ENCODE results near the gene GARRE1. TPM values are rescaled to one million over a fixed set of nuclear protein-coding genes. Genes with fewer than 3 reads are reported as not detected.
A peak's percentile ranks its signal among the peaks of the same experiment; 100 is the strongest.

GARRE1 gene
- total RNA-seq, 1 experiment from 2014 or later = 6.1 TPM

DNA sequence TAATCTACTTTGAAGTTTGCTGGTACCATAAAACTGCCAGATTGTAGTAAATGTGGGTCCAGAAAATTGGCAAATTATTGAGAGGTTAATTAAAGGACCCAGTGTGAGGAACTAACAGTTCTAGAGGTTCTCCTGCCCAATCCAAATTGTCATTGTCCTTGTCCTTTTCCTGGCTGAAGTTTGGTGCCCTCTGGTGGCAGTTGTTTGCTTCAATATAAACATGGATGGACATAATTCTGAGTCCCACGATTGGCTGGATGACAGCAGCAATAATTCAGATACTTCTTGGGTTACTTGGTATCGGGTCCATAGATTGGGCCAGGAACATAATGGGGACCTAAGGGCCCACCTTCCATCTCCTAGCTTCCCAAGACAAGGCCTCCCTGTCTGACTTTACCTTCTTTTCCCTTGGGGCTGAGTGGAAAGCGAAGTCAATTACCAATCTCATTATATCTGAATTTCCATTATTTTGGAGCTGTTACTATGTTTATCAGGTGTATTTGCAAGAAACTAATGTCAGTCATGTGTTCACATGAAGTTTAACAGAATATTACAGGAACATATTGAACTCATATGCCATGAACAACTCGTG, 33.8 kb upstream of the GARRE1 start:
- H3K9me3 ChIP-seq (ENCODE audit: low read length) = no peaks in the 10 kb centered on the region
- BruUV-seq (replicated peaks) = no TSS peak
- DNase-seq (peak; percentile 77), ATAC-seq (no peak)
- H3K27me3 ChIP-seq (ENCODE audit: low read length) = no peaks in the 10 kb centered on the region
- H3K9me2 ChIP-seq (replicated peaks; ENCODE audit: low read length) = no peaks in the 10 kb centered on the region
- no peak overlapping the region for H3K9ac ChIP-seq (ENCODE audit: low read length)
- no peak overlapping the region for H2AFZ ChIP-seq (ENCODE audit: low read length)
- intact Hi-C loops (cut with micrococcal nuclease) = no loop called here
- TF ChIP-seq EZH2phosphoT487 (IDR thresholded peaks at IDR 0.05; ENCODE audit: borderline replicate concordance, low read length) = no peak
- TF ChIP-seq, protein P1, sequence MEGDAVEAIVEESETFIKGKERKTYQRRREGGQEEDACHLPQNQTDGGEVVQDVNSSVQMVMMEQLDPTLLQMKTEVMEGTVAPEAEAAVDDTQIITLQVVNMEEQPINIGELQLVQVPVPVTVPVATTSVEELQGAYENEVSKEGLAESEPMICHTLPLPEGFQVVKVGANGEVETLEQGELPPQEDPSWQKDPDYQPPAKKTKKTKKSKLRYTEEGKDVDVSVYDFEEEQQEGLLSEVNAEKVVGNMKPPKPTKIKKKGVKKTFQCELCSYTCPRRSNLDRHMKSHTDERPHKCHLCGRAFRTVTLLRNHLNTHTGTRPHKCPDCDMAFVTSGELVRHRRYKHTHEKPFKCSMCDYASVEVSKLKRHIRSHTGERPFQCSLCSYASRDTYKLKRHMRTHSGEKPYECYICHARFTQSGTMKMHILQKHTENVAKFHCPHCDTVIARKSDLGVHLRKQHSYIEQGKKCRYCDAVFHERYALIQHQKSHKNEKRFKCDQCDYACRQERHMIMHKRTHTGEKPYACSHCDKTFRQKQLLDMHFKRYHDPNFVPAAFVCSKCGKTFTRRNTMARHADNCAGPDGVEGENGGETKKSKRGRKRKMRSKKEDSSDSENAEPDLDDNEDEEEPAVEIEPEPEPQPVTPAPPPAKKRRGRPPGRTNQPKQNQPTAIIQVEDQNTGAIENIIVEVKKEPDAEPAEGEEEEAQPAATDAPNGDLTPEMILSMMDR (conservative IDR thresholded peaks at IDR 0.05; ENCODE audit: low read depth, low read length) = peak; percentile 77
- ChIA-PET CTCF (no interaction called here), POLR2A (ENCODE audit: unreplicated experiment) (no interaction called here)
- no peak overlapping the region for H3K27ac ChIP-seq (ENCODE audit: low read length)
- H3K4me1 ChIP-seq (ENCODE audit: insufficient read depth, low read length) = peaks cover 31% of the 10 kb centered on the region
- H3K79me2 ChIP-seq (ENCODE audit: low read length) = 0 out of 2 replicates have a peak, but pooled peaks cover 9% of the 10 kb centered on the region
- no peak overlapping the region for H3K4me2 ChIP-seq (ENCODE audit: low read length)
- peaks cover 20% of the 10 kb centered on the region; the same call in 1 of the 2 replicates for H4K20me1 ChIP-seq (ENCODE audit: low read length)
- peaks cover 3% of the 10 kb centered on the region for H3F3A ChIP-seq (ENCODE audit: low read length, unreplicated experiment)
- H3K4me3 ChIP-seq (ENCODE audit: low read length) = no peak overlapping the region
- peaks cover 33% of the 10 kb centered on the region for H3K36me3 ChIP-seq (ENCODE audit: low read depth, low read length)

DNA sequence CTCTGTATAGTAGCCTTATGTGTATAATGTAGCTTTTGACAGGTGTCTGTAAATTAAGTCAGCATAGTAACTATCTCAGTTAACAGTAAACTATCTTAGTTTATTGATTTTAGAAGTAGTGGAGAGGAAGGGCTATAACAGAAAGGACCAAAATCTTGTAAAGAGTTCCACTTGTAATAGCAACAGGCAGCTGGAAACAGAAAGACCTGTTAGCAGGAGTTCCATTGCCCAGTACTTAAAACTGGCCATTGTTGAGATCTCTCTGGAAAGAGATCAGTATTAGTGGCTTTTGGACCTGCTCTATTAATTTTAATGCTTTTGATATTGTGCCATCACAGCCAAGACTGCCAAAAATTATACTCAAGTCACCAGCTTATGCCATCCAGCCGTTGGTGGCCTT, 32.0 kb upstream of the GARRE1 start:
- BruUV-seq (replicated peaks) = no TSS peak
- Histone ChIP-seq H3K79me2 (ENCODE audit: low read length) (0 out of 2 replicates have a peak, but pooled peaks cover 9% of the 10 kb centered on the region), H3K36me3 (ENCODE audit: low read depth, low read length) (peaks cover 44% of the 10 kb centered on the region)

More for the DNA sequence above, 32.0 kb upstream of the GARRE1 start:
- Histone ChIP-seq H3K4me1 (ENCODE audit: insufficient read depth, low read length) (peaks cover 34% of the 10 kb centered on the region), H3K9ac (ENCODE audit: low read length) (no peak overlapping the region), H3K27ac (ENCODE audit: low read length) (no peak overlapping the region), H3K4me2 (ENCODE audit: low read length) (no peak overlapping the region), H2AFZ (ENCODE audit: low read length) (no peak overlapping the region), H3K27me3 (ENCODE audit: low read length) (no peaks in the 10 kb centered on the region), H4K20me1 (ENCODE audit: low read length) (peaks cover 20% of the 10 kb centered on the region; the same call in 1 of the 2 replicates), H3F3A (ENCODE audit: low read length, unreplicated experiment) (peaks cover 3% of the 10 kb centered on the region), H3K4me3 (ENCODE audit: low read length) (no peak overlapping the region), H3K9me2 (replicated peaks; ENCODE audit: low read length) (no peaks in the 10 kb centered on the region), H3K9me3 (ENCODE audit: low read length) (no peaks in the 10 kb centered on the region)
- TF ChIP-seq EZH2phosphoT487 (IDR thresholded peaks at IDR 0.05; ENCODE audit: borderline replicate concordance, low read length) (no peak), EZH2 (IDR thresholded peaks at IDR 0.05; ENCODE audit: low read length, unreplicated experiment) (no peak)
- TF ChIP-seq, protein P1 (conservative IDR thresholded peaks at IDR 0.05; ENCODE audit: low read depth, low read length) = no peak
- ATAC-seq (no peak), DNase-seq (no peak)
- POLR2A ChIA-PET (ENCODE audit: unreplicated experiment) = no interaction called here
- CTCF ChIA-PET = no interaction called here
- intact Hi-C loops (cut with micrococcal nuclease) = no loop called here
